HEK293 (cell line): ENCODE results near the gene GYPC.

Source experiments
- CTCF ChIA-PET: fragments of 350-600 bp; formaldehyde crosslinking; extraction: SDS; loops from one replicate; lab custom pipeline; 2021; ENCODE audit warnings: antibody characterized with exemption; lab: Yijun Ruan, JAX
- POLR2A ChIA-PET: fragments of 300-600 bp; formaldehyde crosslinking; extraction: SDS; loops from one replicate; lab custom pipeline; 2020; ENCODE audit warnings: antibody characterized with exemption, inconsistent platforms; lab: Yijun Ruan, JAX
- H3K27ac ChIP-seq: fragments of 200-500 bp; sonication (Bioruptor generic); 2 replicates; pipeline ENCODE4 v1.5.1; 2014; ENCODE audit warnings: low read depth, low read length, control low read depth, inconsistent platforms; ENCODE audit errors: extremely low read depth
- H3K36me3 ChIP-seq, 2 experiments: fragments of 200-500 bp in 1 of 2; sonication (Bioruptor generic) in 1 of 2; 1 replicate in 1 of 2; 2 replicates in 1 of 2; pipeline ENCODE4 v1.5.1; 2014 to 2017; ENCODE audit warnings: inconsistent platforms in 2 of 2, low read length in 2 of 2; ENCODE audit not compliant: control insufficient read depth in 2 of 2, insufficient read depth in 1 of 2
- H3K4me1 ChIP-seq: fragments of 200-500 bp; sonication (Bioruptor generic); 2 replicates; pipeline ENCODE4 v1.5.1; 2014; ENCODE audit warnings: mild to moderate bottlenecking, low read length, inconsistent platforms; ENCODE audit not compliant: control insufficient read depth, insufficient read depth
- H3K4me3 ChIP-seq: 2 replicates; pipeline ENCODE4 v1.5.1; 2011; ENCODE audit warnings: low read depth, mild to moderate bottlenecking, control low read depth, low read length, moderate library complexity
- H3K9me3 ChIP-seq: fragments of 200-500 bp; sonication (Bioruptor generic); 2 replicates; pipeline ENCODE4 v1.5.1; 2014; ENCODE audit warnings: low read depth, low read length, inconsistent platforms; ENCODE audit not compliant: control insufficient read depth, insufficient read depth
- ATF2 ChIP-seq: fragments of 450-650 bp; formaldehyde crosslinking; IDR thresholded peaks from 2 replicates; pipeline ENCODE4 v1.5.1; 2016; ENCODE audit warnings: missing biosample characterization, missing genetic modification characterization, low read depth
- EGR2 ChIP-seq: fragments of 450-650 bp; formaldehyde crosslinking; IDR thresholded peaks from 2 replicates; pipeline ENCODE4 v1.5.1; 2016; ENCODE audit warnings: low read depth, missing biosample characterization, missing genetic modification characterization
- KLF9 ChIP-seq: fragments of 450-650 bp; formaldehyde crosslinking; IDR thresholded peaks from 2 replicates; pipeline ENCODE4 v1.5.1; 2016; ENCODE audit warnings: missing biosample characterization, missing genetic modification characterization, low read depth
- YY2 ChIP-seq: fragments of 450-650 bp; formaldehyde crosslinking; IDR thresholded peaks from 2 replicates; pipeline ENCODE4 v1.5.1; 2016; ENCODE audit warnings: missing biosample characterization, missing genetic modification characterization
- ZBTB44 ChIP-seq: fragments of 450-650 bp; IDR thresholded peaks from 2 replicates; pipeline ENCODE4 v1.5.1; 2018; ENCODE audit warnings: missing biosample characterization, mild to moderate bottlenecking, missing genetic modification characterization
- ZBTB6 ChIP-seq: fragments of 450-650 bp; formaldehyde crosslinking; IDR thresholded peaks from 2 replicates; pipeline ENCODE4 v1.5.1; 2017; ENCODE audit warnings: missing biosample characterization, missing genetic modification characterization
- ZFP37 ChIP-seq: fragments of 450-650 bp; formaldehyde crosslinking; IDR thresholded peaks from 2 replicates; pipeline ENCODE4 v1.5.1; 2016; ENCODE audit warnings: missing biosample characterization, missing genetic modification characterization
- ZNF184 ChIP-seq: fragments of 450-650 bp; IDR thresholded peaks from 2 replicates; pipeline ENCODE4 v1.5.1; 2018; ENCODE audit warnings: missing biosample characterization, mild to moderate bottlenecking, missing genetic modification characterization
- ZNF280D ChIP-seq: fragments of 450-650 bp; formaldehyde crosslinking; IDR thresholded peaks from 2 replicates; pipeline ENCODE4 v1.5.1; 2016; ENCODE audit warnings: missing biosample characterization, missing genetic modification characterization
- ZNF398 ChIP-seq: fragments of 450-650 bp; formaldehyde crosslinking; IDR thresholded peaks from 2 replicates; pipeline ENCODE4 v1.5.1; 2017; ENCODE audit warnings: missing biosample characterization, missing genetic modification characterization
- ZNF404 ChIP-seq: fragments of 450-650 bp; formaldehyde crosslinking; IDR thresholded peaks from 2 replicates; pipeline ENCODE4 v1.5.1; 2017; ENCODE audit warnings: missing biosample characterization, missing genetic modification characterization
- ZNF513 ChIP-seq: fragments of 450-650 bp; IDR thresholded peaks from 2 replicates; pipeline ENCODE4 v1.5.1; 2018; ENCODE audit warnings: missing biosample characterization, missing genetic modification characterization
- ZNF645 ChIP-seq: fragments of 450-650 bp; formaldehyde crosslinking; IDR thresholded peaks from 2 replicates; pipeline ENCODE4; 2016; ENCODE audit warnings: missing biosample characterization, missing genetic modification characterization
- ZNF776 ChIP-seq: fragments of 450-650 bp; formaldehyde crosslinking; IDR thresholded peaks from 2 replicates; pipeline ENCODE4 v1.5.0; 2017; ENCODE audit warnings: missing biosample characterization, missing genetic modification characterization, borderline replicate concordance
- TF ChIP-seq, protein P1 (sequence below): fragments of 450-650 bp; formaldehyde crosslinking; IDR thresholded peaks from 2 replicates; pipeline ENCODE4 v1.5.1; 2017; ENCODE audit warnings: missing biosample characterization, missing genetic modification characterization

The GYPC gene

GRCh38 chr2:126698376-126698775 is 42.4 kb downstream of the GYPC start:
- no peak for TF ChIP-seq YY2 (tag by site-specific recombination)
- no peak for TF ChIP-seq ZNF280D (tag by site-specific recombination)
- TF ChIP-seq ZNF398 (tag by site-specific recombination), result no peak
- no peak for TF ChIP-seq ZNF184 (tag by site-specific recombination)
- no peak for TF ChIP-seq ZBTB6 (tag by site-specific recombination)
- no peak for TF ChIP-seq ZBTB44 (tag by site-specific recombination)
- TF ChIP-seq ZNF513 (tag by site-specific recombination), result no peak
- peaks cover 0 to 16% of the 10 kb centered on the region in 2 experiments; a peak in 1 of 3 replicates for H3K36me3 ChIP-seq
- H3K9me3 ChIP-seq, result no peaks in the 10 kb centered on the region
- H3K27ac ChIP-seq, result no peak overlapping the region
- POLR2A ChIA-PET, result no interaction called here
- H3K4me3 ChIP-seq, result no peak overlapping the region
- CTCF ChIA-PET, result no interaction called here
- H3K4me1 ChIP-seq, result no peaks in the 10 kb centered on the region

DNA sequence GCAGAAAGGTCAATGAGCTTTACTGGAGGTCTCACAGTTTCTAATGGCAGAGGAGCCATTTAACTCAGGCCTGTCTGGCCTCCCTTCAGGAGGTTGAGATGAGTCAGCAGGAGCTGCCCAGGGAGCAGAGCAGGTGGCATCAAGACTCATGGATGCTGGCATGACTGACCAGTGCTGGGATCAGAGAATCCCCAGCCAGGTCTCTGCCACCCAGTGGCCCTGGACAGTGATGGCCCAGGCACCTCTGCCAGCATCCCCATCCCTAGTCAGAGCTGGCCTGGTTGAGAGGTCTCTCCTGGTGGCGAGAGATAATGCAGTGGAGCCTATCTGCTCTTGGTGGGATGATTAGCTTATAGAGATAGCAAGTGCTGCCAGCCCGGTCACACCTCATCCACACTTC is 43.1 kb downstream of the GYPC start:
- Histone ChIP-seq H3K4me1 (no peaks in the 10 kb centered on the region), H3K27ac (no peak overlapping the region), H3K36me3 (peaks cover 0 to 13% of the 10 kb centered on the region in 2 experiments; a peak in 1 of 3 replicates), H3K4me3 (no peak overlapping the region), H3K9me3 (no peaks in the 10 kb centered on the region)
- ChIA-PET CTCF (no interaction called here), POLR2A (no interaction called here)
- TF ChIP-seq ZNF645, result no peak
- no peak for TF ChIP-seq ZFP37 (tag by site-specific recombination)
- no peak for TF ChIP-seq ZNF776 (tag by site-specific recombination)
- TF ChIP-seq, protein P1, sequence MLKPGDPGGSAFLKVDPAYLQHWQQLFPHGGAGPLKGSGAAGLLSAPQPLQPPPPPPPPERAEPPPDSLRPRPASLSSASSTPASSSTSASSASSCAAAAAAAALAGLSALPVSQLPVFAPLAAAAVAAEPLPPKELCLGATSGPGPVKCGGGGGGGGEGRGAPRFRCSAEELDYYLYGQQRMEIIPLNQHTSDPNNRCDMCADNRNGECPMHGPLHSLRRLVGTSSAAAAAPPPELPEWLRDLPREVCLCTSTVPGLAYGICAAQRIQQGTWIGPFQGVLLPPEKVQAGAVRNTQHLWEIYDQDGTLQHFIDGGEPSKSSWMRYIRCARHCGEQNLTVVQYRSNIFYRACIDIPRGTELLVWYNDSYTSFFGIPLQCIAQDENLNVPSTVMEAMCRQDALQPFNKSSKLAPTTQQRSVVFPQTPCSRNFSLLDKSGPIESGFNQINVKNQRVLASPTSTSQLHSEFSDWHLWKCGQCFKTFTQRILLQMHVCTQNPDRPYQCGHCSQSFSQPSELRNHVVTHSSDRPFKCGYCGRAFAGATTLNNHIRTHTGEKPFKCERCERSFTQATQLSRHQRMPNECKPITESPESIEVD (tag by site-specific recombination), result no peak
- no peak for TF ChIP-seq ATF2 (tag by site-specific recombination)
- no peak for TF ChIP-seq ZNF404 (tag by site-specific recombination)
- no peak for TF ChIP-seq EGR2 (tag by site-specific recombination)
- TF ChIP-seq KLF9, result no peak
